Measurements from ENCODE around the gene CLK2.

DNA sequence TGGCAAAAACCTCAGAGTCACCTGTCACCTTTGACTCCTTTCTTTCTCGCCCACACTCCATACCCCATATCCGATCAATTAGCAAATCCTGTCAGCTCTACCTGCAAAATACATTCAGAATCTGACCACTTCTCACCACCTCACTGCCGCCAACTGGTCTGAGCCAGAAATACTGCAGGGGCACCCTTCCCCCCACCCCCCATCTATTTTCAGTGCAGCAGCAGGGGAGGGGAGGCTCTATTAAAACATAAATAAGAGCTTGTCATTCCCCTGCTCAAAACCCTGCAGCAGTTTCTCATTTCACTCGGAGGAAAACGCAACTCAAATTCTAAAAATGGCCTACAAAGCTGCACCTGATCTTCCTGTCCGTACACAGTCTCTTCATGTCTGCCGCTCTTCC lies 24.1 kb upstream of the CLK2 start:
- TF ChIP-seq, protein P1, sequence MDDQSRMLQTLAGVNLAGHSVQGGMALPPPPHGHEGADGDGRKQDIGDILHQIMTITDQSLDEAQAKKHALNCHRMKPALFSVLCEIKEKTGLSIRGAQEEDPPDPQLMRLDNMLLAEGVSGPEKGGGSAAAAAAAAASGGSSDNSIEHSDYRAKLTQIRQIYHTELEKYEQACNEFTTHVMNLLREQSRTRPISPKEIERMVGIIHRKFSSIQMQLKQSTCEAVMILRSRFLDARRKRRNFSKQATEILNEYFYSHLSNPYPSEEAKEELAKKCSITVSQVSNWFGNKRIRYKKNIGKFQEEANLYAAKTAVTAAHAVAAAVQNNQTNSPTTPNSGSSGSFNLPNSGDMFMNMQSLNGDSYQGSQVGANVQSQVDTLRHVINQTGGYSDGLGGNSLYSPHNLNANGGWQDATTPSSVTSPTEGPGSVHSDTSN (CRISPR knock-in tag; IDR thresholded peaks at IDR 0.05; ENCODE audit: borderline replicate concordance), result no peak
- TF ChIP-seq ZNF672 (CRISPR knock-in tag; IDR thresholded peaks at IDR 0.05) (no peak), SRSF9 (IDR thresholded peaks at IDR 0.05; ENCODE audit: borderline replicate concordance, insufficient read depth, low read depth, low read length, poor library complexity, severe bottlenecking) (no peak), POLR2A (IDR thresholded peaks at IDR 0.05; ENCODE audit: insufficient read depth in 1 of 2, low read depth in 2 of 2, low read length in 2 of 2) (no peak), GTF2F1 (IDR thresholded peaks at IDR 0.05; ENCODE audit: low read length) (no peak)

Data from HepG2 (cell line).